Measurements from ENCODE around the gene ZNF20. TPM values are rescaled to one million over a fixed set of nuclear protein-coding genes. Genes with fewer than 3 reads are reported as not detected.

Gene ZNF20
- total and polyA plus RNA-seq, 10 of the 15 experiments (the other 5 are each of a cell fraction or from before 2014, with no cell fraction given) = 2.0 to 5.1 (median 2.6) TPM

GRCh38 chr19:12098040-12098439, 42.1 kb downstream of the ZNF20 start:
- Histone ChIP-seq H3K4me1 (ENCODE audit: control insufficient read depth, insufficient read depth, low read length) (no peaks in the 10 kb centered on the region), H3K4me3 (no peak overlapping the region), H3K79me2 (ENCODE audit: control insufficient read depth, insufficient read depth, low read length) (no peaks in the 10 kb centered on the region), H2AFZ (ENCODE audit: control insufficient read depth, low read depth, low read length) (no peak overlapping the region), H3K36me3 (ENCODE audit: control insufficient read depth in 2 of 2, insufficient read depth in 2 of 2, low read length in 1 of 2) (no peaks in the 10 kb centered on the region), H3K27ac (ENCODE audit: control insufficient read depth, insufficient read depth) (no peak overlapping the region), H4K20me1 (ENCODE audit: control insufficient read depth, insufficient read depth) (no peaks in the 10 kb centered on the region), H3K27me3 (replicated peaks in 1 of 2; ENCODE audit: control insufficient read depth in 2 of 2, insufficient read depth in 2 of 2, low read length in 1 of 2) (no peaks in the 10 kb centered on the region), H3K9me3 (replicated peaks; ENCODE audit: control insufficient read depth, insufficient read depth, low read length) (peaks cover 2% of the 10 kb centered on the region; the same call in 2 of the 3 replicates), H3K9ac (ENCODE audit: control insufficient read depth, insufficient read depth, low read length) (no peak overlapping the region), H3K4me2 (ENCODE audit: control insufficient read depth, insufficient read depth) (no peak overlapping the region)
- ChIA-PET CTCF (interaction anchor here (1.1 kb wide), 1 partner anchor 175 kb away, joined by 3 read pairs; no protein-coding TSS in a partner anchor), SMC1A (ENCODE audit: uncharacterized antibody, unreplicated experiment) (interaction anchor here (1.7 kb wide), 1 partner anchor 10 kb away, joined by 5 read pairs; no protein-coding TSS in a partner anchor), RAD21 (ENCODE audit: unreplicated experiment) (no interaction called here), POLR2A (interaction anchor here (0.6 kb wide), 1 partner anchor 328 kb away, joined by 3 read pairs; no protein-coding TSS in a partner anchor)
- no peak for DNase-seq (ENCODE audit: low read depth, low spot score)
- BruUV-seq (replicated peaks) = no TSS peak
- WGBS (ENCODE audit: insufficient coverage, insufficient replicate concordance, low lambda C conversion rate, missing lambda C conversion rate) = 90% methylated on average over 9 of the region's 9 CpGs
- FAIRE-seq = no peak
- intact Hi-C loops (cut with micrococcal nuclease; ENCODE audit: unreplicated experiment) (no loop called here), in situ Hi-C loops (cut with MboI) (no loop called here)
- no peak for TF ChIP-seq CHD2 (IDR thresholded peaks at IDR 0.05; ENCODE audit: borderline replicate concordance, low read depth, low read length)
- no peak for TF ChIP-seq PML (IDR thresholded peaks at IDR 0.05; ENCODE audit: low read length)
- TF ChIP-seq RUNX3 (IDR thresholded peaks at IDR 0.05; ENCODE audit: low read length) = no peak
- TF ChIP-seq YY1 (IDR thresholded peaks at IDR 0.05; ENCODE audit: low read depth, low read length) = no peak
- no peak for TF ChIP-seq YBX1 (IDR thresholded peaks at IDR 0.05)
- no peak for TF ChIP-seq KAT2A (conservative IDR thresholded peaks at IDR 0.05; ENCODE audit: control insufficient read depth, low read depth, low read length)
- no peak for TF ChIP-seq SUPT20H (IDR thresholded peaks at IDR 0.05; ENCODE audit: borderline replicate concordance, control insufficient read depth, low read depth, low read length)
- TF ChIP-seq BCL11A (IDR thresholded peaks at IDR 0.05; ENCODE audit: low read depth, low read length) = no peak
- no peak for TF ChIP-seq HCFC1 (IDR thresholded peaks at IDR 0.05; ENCODE audit: low read length)
- TF ChIP-seq JUNB (IDR thresholded peaks at IDR 0.05) = no peak
- ATAC-seq = no peak

Measured in GM12878 (cell line).